AG04450 (cell line): ENCODE results near the gene STPG1. TPM values are rescaled to one million over a fixed set of nuclear protein-coding genes. Genes with fewer than 3 reads are reported as not detected.

Source experiments
- CTCF ChIA-PET: fragments of 300-600, 350-600 bp; formaldehyde crosslinking; extraction: SDS; loops from one replicate; lab custom pipeline; 2022; ENCODE audit warnings: antibody characterized with exemption, inconsistent platforms; lab: Charles Lee
- POLR2A ChIA-PET: fragments of 350-600 bp; formaldehyde crosslinking; extraction: SDS; loops from one replicate; lab custom pipeline; 2021; ENCODE audit warnings: antibody characterized with exemption, inconsistent platforms; lab: Yijun Ruan, JAX
- DNase-seq: peaks from one replicate; pipeline ENCODE4 v3.0.0-alpha.2; 2011; ENCODE audit warnings: low read depth, low spot score
- H3K27ac ChIP-seq: one replicate; pipeline ENCODE4 v1.5.1; 2012; ENCODE audit warnings: low read depth, low read length, control low read depth
- H3K27me3 ChIP-seq: one replicate; pipeline ENCODE4 v1.6.0; 2012; ENCODE audit warnings: low read length; ENCODE audit not compliant: control insufficient read depth, insufficient read depth
- H3K4me3 ChIP-seq: 2 replicates; pipeline ENCODE4 v1.5.1; 2011; ENCODE audit warnings: mild to moderate bottlenecking, low read depth, low read length, control low read depth
- H3K9me3 ChIP-seq: 2 replicates; pipeline ENCODE4 v1.5.1; 2012; ENCODE audit warnings: low read length; ENCODE audit not compliant: control insufficient read depth, insufficient read depth
- CTCF ChIP-seq: IDR thresholded peaks from 2 replicates; pipeline ENCODE4 v1.5.1; 2011; ENCODE audit warnings: low read depth, low read length, control low read depth, inconsistent platforms
- polyA plus RNA-seq: library from polyadenylated mRNA; depleted of rRNA; stranded (reverse); fragments of >200 nt; gene quantifications from 2 replicates; pipeline ENCODE4 v1.2.3, GENCODE V29; 2011

The STPG1 gene
- polyA plus RNA-seq, 1 experiment: 7.9 TPM

GRCh38 chr1:24318615-24319311 lies 94.8 kb downstream of the STPG1 start:
- Histone ChIP-seq H3K27ac (no peak overlapping the region), H3K9me3 (no peaks in the 10 kb centered on the region; the same call in 1 of the 2 replicates), H3K4me3 (no peak overlapping the region), H3K27me3 (peaks cover 37% of the 10 kb centered on the region)
- ChIA-PET CTCF (no interaction called here), POLR2A (no interaction called here)
- DNase-seq: no peak
- no peak for TF ChIP-seq CTCF

- peaks cover 36% of the 10 kb centered on the region for H3K27me3 ChIP-seq
- TF ChIP-seq CTCF: no peak
- H3K4me3 ChIP-seq: no peak overlapping the region
- POLR2A ChIA-PET: no interaction called here
- CTCF ChIA-PET: interaction anchor here (1.2 to 1.7 kb wide), 2 partner anchors 16 to 73 kb away, joined by 3 to 8 read pairs; no protein-coding TSS in a partner anchor
- peak; percentile 26 for DNase-seq
- H3K27ac ChIP-seq: no peak overlapping the region
- no peaks in the 10 kb centered on the region; the same call in 1 of the 2 replicates for H3K9me3 ChIP-seq
Observed at GRCh38 chr1:24317956-24318614, 95.5 kb downstream of the STPG1 start.

GRCh38 chr1:24317081-24317480 lies 96.5 kb downstream of the STPG1 start:
- ChIA-PET POLR2A (no interaction called here), CTCF (interaction anchor here (1.2 to 1.7 kb wide), 2 partner anchors 15 to 74 kb away, joined by 3 to 8 read pairs; no protein-coding TSS in a partner anchor)
- Histone ChIP-seq H3K27ac (no peak overlapping the region), H3K4me3 (no peak overlapping the region), H3K27me3 (peaks cover 38% of the 10 kb centered on the region), H3K9me3 (no peaks in the 10 kb centered on the region; the same call in 1 of the 2 replicates)
- no peak for DNase-seq
- no peak for TF ChIP-seq CTCF

- ChIA-PET POLR2A (no interaction called here), CTCF (interaction anchor here (1.1 to 1.7 kb wide), 2 partner anchors 46 to 75 kb away, joined by 3 to 8 read pairs; no protein-coding TSS in a partner anchor)
- H3K27me3 ChIP-seq: peaks cover 38% of the 10 kb centered on the region
- no peaks in the 10 kb centered on the region; the same call in 1 of the 2 replicates for H3K9me3 ChIP-seq
- no peak overlapping the region for H3K27ac ChIP-seq
- DNase-seq: no peak
- no peak for TF ChIP-seq CTCF
- no peak overlapping the region for H3K4me3 ChIP-seq
Observed at GRCh38 chr1:24316645-24317044, 96.9 kb downstream of the STPG1 start.

GRCh38 chr1:24315391-24315790 lies 98.2 kb downstream of the STPG1 start:
- Histone ChIP-seq H3K27me3 (peaks cover 33% of the 10 kb centered on the region), H3K4me3 (no peak overlapping the region), H3K27ac (no peak overlapping the region), H3K9me3 (no peaks in the 10 kb centered on the region)
- DNase-seq: no peak
- CTCF ChIA-PET: interaction anchor here (1.1 kb wide), 1 partner anchor 48 kb away, joined by 3 read pairs; no protein-coding TSS in a partner anchor
- TF ChIP-seq CTCF: no peak
- POLR2A ChIA-PET: no interaction called here
